Astrocyte of the cerebellum (primary cell): ENCODE measurements around the gene KLF13.
A peak's percentile ranks its signal among the peaks of the same experiment; 100 is the strongest.

Source experiments
- DNase-seq: peaks from one replicate; pipeline ENCODE4 v3.0.0-alpha.2; 2011; ENCODE audit warnings: low read depth
- H3K4me3 ChIP-seq: 2 replicates; pipeline ENCODE4 v1.5.1; 2011; ENCODE audit warnings: mild to moderate bottlenecking, low read depth, low read length, moderate library complexity
- in situ Hi-C: cut with HindIII; loops from 2 replicates; pipeline ENCODE4 v1.10.0; 2017; ENCODE audit warnings: low sequenced_read_pairs
- TF ChIP-seq, protein P1 (sequence below): IDR thresholded peaks from 2 replicates; pipeline ENCODE4 v1.5.1; 2012; ENCODE audit warnings: low read length, low read depth, moderate library complexity, mild to moderate bottlenecking; ENCODE audit errors: missing control alignments

KLF13 gene

DNA sequence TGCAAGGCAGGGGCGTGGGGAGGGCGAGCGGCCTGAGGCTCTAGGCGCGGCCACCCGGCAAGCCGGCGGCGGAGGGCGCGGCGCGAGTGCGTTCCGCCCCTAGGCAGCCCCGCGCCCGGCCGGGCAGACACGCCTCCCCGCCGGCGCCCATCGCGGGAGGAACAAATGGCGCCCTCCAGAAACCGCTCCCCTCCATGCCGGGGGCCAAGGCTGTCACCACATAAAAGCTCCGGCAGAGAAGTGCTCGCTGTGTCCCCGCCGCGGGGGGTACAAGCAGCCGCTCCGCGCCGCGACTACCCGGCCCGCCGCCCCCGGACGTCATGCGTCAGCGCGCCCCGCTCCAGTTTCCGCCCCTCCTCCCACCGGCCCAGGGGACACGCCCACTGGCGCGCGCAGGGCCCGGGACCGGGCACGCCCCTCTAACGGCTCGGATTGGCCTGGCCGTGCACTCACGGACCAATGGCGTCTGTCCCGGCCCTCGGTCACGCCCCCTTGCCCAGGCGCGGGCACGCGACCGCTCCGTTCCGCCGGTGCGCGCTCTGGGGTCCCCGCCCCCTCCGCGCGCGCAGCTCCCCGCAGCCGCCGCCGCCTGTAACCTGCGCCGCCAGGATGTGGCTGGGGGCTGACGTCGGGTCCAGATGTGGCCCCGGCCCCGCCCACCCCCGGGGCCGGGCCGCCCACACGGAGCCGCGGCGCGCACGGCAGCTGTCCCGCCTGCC is at the start of gene KLF13:
KLF13 (plus strand) TSS at position 680 of the 719 bp plus-strand sequence. CDS start 378 bp downstream, outside the sequence.
- peak; percentile 91 for DNase-seq
- H3K4me3 ChIP-seq, result peak within 1 kb of the TSS; percentile 63
- in situ Hi-C loops, result no loop called here
- TF ChIP-seq, protein P1, sequence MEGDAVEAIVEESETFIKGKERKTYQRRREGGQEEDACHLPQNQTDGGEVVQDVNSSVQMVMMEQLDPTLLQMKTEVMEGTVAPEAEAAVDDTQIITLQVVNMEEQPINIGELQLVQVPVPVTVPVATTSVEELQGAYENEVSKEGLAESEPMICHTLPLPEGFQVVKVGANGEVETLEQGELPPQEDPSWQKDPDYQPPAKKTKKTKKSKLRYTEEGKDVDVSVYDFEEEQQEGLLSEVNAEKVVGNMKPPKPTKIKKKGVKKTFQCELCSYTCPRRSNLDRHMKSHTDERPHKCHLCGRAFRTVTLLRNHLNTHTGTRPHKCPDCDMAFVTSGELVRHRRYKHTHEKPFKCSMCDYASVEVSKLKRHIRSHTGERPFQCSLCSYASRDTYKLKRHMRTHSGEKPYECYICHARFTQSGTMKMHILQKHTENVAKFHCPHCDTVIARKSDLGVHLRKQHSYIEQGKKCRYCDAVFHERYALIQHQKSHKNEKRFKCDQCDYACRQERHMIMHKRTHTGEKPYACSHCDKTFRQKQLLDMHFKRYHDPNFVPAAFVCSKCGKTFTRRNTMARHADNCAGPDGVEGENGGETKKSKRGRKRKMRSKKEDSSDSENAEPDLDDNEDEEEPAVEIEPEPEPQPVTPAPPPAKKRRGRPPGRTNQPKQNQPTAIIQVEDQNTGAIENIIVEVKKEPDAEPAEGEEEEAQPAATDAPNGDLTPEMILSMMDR, result no peak

DNA sequence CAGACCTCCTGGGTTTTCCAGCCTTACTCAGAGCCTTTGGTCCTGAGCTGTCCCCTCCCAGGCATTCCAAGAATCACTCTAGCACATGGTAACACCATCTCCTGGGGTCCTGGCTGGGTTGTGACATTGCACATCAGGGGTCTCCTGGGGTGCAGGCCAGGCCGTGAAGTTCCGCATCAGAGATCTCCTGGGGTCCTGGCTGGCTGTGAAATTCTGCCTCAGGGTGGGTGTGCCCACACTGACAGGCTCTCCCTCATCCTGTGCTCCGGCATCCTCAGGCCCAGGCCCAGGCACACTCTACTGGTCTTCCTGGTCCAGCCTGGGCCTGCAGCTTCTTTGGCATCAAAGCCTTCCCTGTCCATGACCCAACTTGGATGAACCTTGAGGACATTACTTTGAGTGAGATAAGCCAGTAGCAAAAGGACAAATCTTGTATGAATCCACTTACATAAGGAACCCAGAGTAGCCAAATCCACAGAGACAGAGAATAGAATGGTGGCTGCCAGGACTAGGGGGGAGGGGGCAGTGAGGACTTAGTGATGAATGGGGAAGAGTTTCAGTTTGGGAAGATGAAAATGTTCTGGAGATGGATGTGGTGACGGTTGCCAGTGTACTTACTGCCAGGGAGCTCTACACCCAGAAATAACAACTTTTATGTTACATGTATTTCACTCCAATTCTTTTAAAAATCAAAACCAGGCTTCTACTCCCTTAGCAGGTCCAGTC is 49.1 kb upstream of the KLF13 start:
- TF ChIP-seq, protein P1, result no peak
- in situ Hi-C loops, result no loop called here
- no peak overlapping the region for H3K4me3 ChIP-seq
- no peak for DNase-seq

DNA sequence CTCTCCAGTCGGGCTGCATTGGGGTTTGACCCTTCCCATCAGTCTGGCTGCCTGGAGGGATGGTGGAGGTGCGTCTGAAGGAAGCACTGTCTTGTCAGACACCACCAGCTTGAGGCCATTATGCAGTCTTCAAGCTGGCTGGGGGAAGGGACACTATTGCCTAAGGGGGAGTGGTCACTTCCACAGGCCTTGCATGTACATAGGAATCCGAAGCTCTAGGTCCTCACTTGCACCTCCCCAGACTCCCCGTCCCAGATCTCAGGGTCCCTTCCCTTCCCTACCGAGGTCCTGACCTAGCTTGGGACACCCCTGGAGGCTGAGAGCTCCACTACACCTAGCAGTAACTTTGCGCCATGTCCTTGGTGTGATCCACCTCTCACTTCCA is 48.6 kb upstream of the KLF13 start:
- no peak for DNase-seq
- TF ChIP-seq, protein P1, result no peak
- no peak overlapping the region for H3K4me3 ChIP-seq
- in situ Hi-C loops, result no loop called here

DNA sequence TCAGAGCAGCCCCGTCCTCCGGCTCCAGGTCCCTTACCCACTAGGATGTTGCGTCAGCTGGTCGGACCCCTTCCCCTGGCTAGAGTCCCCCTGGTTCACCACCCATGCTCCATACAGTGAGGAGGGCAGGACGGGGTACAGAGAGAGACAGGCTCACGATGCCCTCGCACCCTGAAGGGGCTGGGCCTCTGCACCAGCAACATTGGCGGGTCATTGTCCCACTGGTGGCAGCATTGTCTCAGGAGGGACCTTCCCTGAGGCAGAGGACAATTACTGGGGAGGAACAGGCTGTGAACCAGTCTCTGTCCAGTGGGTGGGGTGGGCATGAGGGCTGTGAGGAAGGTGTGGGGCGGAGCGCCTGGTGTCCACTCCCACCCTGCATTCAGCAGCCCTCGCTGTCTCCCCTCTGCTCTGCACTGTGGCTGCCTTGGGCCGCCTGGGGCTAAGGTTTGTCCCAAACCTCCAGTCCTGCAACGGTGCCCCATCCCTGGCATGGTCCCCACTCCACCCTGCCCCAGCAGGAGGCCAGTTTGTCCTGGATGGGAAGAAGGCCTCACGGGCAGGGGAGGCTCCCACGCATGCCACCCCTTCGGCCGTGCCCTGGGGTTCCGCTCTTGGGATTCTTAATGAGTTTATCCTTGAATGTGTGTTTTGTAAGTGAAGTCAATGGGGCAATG is 48.0 kb upstream of the KLF13 start:
- no peak for DNase-seq
- TF ChIP-seq, protein P1, result no peak
- H3K4me3 ChIP-seq, result no peak overlapping the region
- in situ Hi-C loops, result no loop called here

DNA sequence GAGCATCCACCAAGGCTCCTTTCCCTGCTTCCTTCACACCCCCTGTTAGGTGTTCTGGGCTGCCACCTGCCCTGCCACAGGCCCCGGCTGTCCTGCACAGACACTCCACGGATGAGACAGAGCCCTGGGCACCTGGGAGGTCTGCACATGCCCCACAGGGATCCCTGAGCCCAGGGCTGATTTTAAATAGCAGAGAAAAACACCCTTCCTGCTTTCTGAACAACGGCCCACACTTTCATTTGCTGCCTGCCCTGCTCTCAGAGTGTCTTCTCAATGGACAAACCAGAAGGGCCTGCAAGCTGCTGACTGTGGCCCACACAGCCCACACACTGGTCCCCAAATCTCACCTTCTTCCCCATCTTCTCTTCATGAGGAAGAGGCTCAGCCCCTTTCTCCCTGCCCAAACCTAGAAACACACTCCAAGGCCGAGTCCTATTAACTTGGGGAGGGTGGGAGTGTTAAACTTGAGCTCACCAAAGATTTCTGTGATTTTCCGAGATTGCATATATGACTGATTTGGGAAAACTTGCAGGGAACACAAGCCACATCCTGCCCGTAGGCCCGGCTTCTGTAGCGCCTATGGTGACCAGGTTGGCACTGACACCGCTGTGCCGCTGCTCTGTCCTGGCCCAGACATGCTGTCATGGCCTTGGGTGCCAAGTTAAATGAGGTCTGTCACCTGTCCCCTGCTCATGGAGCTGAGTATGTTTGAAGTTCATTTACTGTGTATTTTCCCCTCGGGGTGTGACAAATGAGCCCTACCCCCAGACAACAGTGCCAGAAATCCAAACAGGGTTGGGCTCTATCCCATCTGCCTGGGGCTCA is 47.2 kb upstream of the KLF13 start:
- no peak overlapping the region for H3K4me3 ChIP-seq
- in situ Hi-C loops, result no loop called here
- TF ChIP-seq, protein P1, result no peak
- no peak for DNase-seq
